Measurements from ENCODE around the gene HM13.
A peak's percentile ranks its signal among the peaks of the same experiment; 100 is the strongest.
"Not testable (repeated sequence)": the region's sequence is repeated elsewhere in the genome, so short reads cannot be mapped to it uniquely, and the experiment has no call there.

HM13 gene

GRCh38 chr20:31568041-31568731 lies 53.9 kb downstream of the HM13 start:
- ATAC-seq = no peak

GRCh38 chr20:31568773-31569162 lies 54.5 kb downstream of the HM13 start:
- ATAC-seq = no peak

DNA sequence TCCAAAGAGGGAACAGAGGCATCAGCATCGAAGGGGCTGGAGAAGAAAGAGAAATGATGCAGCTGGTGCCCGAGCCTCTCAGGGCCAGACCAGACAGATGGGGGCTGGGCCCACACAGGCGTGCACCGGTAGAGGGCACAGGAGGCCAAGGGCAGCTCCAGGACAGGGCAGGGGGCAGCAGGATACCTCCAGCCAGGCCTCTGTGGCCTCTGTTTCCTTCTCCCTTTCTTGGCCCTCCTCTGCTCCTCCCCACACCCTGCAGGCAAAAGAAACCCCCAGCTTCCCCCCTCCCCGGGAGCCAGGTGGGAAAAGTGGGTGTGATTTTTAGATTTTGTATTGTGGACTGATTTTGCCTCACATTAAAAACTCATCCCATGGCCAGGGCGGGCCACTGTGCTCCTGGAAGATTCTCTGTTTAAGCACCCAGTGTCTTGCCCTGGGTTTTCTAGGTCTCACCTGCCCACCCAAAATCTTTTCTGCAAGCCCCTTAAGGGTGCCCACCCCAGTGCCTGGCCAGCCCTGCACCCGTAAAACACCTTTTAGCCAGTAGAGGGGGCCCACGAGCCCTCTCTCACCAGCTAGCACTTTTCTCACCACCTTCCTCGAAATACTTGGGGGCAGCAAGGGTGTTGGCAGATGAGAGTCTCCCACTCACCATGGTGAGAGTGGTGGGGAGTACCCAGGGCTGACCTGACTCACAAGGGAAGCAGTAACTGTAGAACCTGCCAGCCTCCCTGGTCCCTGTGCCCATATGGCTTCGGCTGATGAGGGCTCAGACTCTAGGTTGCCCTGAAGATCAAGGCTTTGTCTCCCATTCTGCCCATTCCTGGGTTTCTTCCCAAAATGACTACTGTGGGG lies 55.1 kb downstream of the HM13 start:
- ATAC-seq = peak in 1 of 2 donors; percentile 11

DNA sequence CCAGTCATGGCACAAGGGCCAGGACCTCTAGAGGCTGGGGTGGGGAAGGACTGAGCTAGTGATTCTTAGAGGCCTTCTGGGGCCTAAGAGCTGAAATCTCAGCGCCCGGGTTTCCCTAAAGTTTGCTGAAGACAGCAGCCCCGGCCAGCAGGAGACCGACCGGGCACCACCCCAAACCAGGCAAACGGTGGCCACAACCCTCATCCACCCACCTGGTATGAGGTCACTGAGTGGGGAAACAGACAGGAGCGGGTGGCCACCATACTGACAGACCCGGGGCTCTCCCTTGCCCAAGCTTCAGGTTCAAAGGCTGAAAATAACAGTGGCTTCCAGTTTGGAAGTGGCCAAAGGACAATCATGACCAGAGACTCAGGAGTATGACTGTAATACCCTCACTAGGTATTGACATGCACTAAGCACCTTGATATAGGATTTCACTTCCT lies 55.8 kb downstream of the HM13 start:
- ATAC-seq = no peak

DNA sequence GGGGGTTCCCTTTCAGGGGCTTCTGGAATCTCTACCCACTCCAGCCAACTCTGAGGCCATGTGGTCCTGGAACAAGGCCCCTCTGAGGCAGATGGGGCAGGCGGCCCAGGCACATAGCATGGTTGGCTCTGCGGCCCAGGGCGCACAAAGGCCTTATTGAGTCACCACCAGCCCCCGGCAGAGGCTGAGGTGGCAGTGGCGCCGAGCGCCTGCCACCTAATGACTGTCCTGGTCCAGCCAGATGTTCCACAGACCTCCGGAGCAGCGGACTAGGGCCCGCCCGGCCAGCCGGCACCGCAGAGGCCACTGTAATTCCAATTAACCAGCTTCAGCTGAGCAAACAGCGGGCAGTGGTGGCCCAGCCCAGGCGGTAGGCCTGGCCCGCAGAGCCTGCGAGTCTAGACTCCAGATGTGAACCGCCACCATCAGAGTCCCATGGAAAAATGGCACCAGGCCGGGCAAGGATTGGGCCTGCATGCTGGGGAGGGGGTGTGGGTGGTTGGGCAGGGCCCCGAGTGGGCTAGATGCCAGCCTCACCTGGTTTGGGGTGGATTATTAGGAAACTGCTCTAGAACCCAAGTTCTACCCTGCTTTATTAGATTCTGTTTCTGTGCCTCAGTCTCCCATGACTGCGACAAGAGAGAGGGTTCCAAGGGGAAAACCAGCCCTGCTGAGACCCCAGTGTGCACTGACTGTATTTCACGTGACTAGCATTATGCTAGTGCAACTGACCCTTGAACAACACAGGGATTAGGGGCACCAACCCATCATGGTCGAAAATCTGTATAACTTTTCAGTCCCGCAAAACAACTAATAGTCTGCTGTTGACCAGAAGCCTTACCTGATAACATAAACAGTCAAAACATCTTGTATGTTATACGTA lies 56.7 kb downstream of the HM13 start:
- ATAC-seq = no peak

- peak; percentile 1 for ATAC-seq
Observed at GRCh38 chr20:31572042-31572700, 57.9 kb downstream of the HM13 start.

GRCh38 chr20:31572701-31573554 lies 58.7 kb downstream of the HM13 start:
- peak; percentile 87 to 89 for ATAC-seq

- ATAC-seq = no peak
Observed at GRCh38 chr20:31573555-31574321, 59.5 kb downstream of the HM13 start.

GRCh38 chr20:31574986-31575385 lies 60.7 kb downstream of the HM13 start:
- not testable (repeated sequence) for ATAC-seq

DNA sequence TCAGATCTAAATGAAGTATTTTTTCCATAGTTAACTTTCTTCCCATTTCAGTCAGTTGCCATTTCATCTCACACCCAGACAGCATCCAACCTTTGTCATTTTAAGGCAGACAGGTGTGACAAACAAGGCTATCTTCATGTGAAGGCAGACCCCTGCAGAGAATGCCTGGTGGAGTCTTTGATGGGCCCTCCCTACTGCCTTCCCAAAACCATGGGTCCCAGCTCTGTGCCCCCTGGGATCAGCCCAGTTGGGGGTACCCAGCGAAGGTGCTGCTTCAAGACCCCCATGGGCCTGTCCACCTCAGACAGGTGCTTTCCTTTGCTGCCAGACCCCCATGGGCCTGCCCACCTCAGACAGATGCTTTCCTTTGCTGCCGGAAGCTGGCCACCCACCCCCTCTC lies 62.5 kb downstream of the HM13 start:
- ATAC-seq = no peak

- no peak for ATAC-seq
Observed at GRCh38 chr20:31577194-31577593, 63.0 kb downstream of the HM13 start.

GRCh38 chr20:31578448-31579138 lies 64.4 kb downstream of the HM13 start:
- ATAC-seq = no peak

DNA sequence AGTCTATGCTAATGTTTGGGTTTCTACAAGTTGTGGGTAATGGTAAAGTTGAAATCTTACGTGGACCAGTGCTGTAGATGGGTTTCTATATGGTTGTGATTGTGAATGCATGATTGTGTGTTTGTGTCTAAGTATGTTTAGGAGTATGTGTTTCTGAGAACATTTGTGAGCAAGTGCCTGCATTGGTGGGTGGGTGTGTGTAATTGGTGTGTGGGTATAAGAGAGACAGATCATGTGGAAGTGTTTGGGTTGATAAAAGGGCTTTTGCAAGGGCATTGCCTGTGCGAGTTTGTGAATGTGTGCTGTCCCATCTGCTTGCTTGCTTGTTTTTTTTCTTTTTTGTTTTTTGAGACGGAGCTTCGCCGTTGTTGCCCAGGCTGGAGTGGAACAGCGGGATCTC lies 65.0 kb downstream of the HM13 start:
- no peak for ATAC-seq

- ATAC-seq = not testable (repeated sequence)
Observed at GRCh38 chr20:31579941-31580651, 65.9 kb downstream of the HM13 start.

- ATAC-seq = no peak
Observed at GRCh38 chr20:31580706-31581105, 66.5 kb downstream of the HM13 start.

- no peak for ATAC-seq
Observed at GRCh38 chr20:31581391-31581790, 67.1 kb downstream of the HM13 start.

GRCh38 chr20:31587545-31588389 lies 73.5 kb downstream of the HM13 start:
- peak; percentile 48 to 58 for ATAC-seq

DNA sequence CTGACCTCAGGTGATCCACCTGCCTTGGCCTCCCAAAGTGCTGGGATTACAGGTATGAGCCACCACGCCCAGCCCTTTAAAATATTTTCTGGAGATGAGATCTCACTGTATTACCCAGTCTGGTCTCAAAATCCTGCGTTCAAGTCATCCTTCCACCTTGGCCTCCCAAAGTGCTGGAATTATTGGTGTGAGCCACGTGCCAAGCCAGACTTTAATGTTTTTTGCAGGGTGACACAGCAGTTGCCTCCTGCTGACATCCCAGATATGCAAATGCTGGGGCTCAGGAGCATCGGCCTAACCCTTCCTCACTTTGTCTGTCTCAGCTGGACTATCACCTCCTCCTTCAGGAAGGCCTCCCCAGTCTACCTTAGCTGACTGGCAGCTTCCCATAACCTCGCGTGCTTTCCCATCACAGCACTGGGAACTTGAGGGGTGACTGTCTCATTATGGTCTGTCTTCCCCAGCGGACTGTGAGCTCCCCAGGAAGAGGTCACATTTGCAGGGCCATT lies 76.5 kb downstream of the HM13 start:
- ATAC-seq = no peak

All from activated CD4-positive, CD25-positive, alpha-beta regulatory T cell treated with anti-CD3 and anti-CD28 coated beads, Interleukin-2, amount 50 U/mL, for 24 hours (primary cell).